ENCODE measurements around the gene BORCS5. TPM values are rescaled to one million over a fixed set of nuclear protein-coding genes. Genes with fewer than 3 reads are reported as not detected.

The BORCS5 gene
- total RNA-seq, 1 experiment from 2014 or later, result 17.7 TPM

- ChIA-PET POLR2A (ENCODE audit: low non-redundant PET) (no interaction called here), CTCF (no interaction called here)
- no peaks in the 10 kb centered on the region for H3K36me3 ChIP-seq (ENCODE audit: insufficient read depth, low read length, poor library complexity, severe bottlenecking)
- peak; percentile 36 for DNase-seq (ENCODE audit: low spot score)
- TF ChIP-seq EZH2 (IDR thresholded peaks at IDR 0.05; ENCODE audit: borderline replicate concordance, low read depth, low read length, poor library complexity, severe bottlenecking) (no peak), CTCF (conservative IDR thresholded peaks at IDR 0.05; ENCODE audit: low read depth, low read length) (no peak)
- intact Hi-C loops (cut with micrococcal nuclease; ENCODE audit: unreplicated experiment), result no loop called here
- peaks cover 15% of the 10 kb centered on the region for H3K4me1 ChIP-seq (ENCODE audit: insufficient read depth, low read length, poor library complexity, severe bottlenecking)
- no peak overlapping the region for H3K27ac ChIP-seq (ENCODE audit: low read depth, low read length, poor library complexity, severe bottlenecking)
- no peaks in the 10 kb centered on the region for H3K27me3 ChIP-seq (replicated peaks; ENCODE audit: insufficient read depth, low read depth, low read length, poor library complexity)
- no peak overlapping the region for H3K4me3 ChIP-seq (ENCODE audit: low read depth, low read length, poor library complexity, severe bottlenecking)
- H3K9me3 ChIP-seq (ENCODE audit: low read depth, low read length, poor library complexity, severe bottlenecking), result no peaks in the 10 kb centered on the region
- BruUV-seq (replicated peaks), result no TSS peak
Observed at GRCh38 chr12:12507121-12507520, 150.2 kb downstream of the BORCS5 start.

- no peak overlapping the region for H3K4me3 ChIP-seq (ENCODE audit: low read depth, low read length, poor library complexity, severe bottlenecking)
- POLR2A ChIA-PET (ENCODE audit: low non-redundant PET), result no interaction called here
- H3K27ac ChIP-seq (ENCODE audit: low read depth, low read length, poor library complexity, severe bottlenecking), result no peak overlapping the region
- peaks cover 15% of the 10 kb centered on the region for H3K4me1 ChIP-seq (ENCODE audit: insufficient read depth, low read length, poor library complexity, severe bottlenecking)
- TF ChIP-seq CTCF (conservative IDR thresholded peaks at IDR 0.05; ENCODE audit: low read depth, low read length) (no peak), EZH2 (IDR thresholded peaks at IDR 0.05; ENCODE audit: borderline replicate concordance, low read depth, low read length, poor library complexity, severe bottlenecking) (no peak)
- intact Hi-C loops (cut with micrococcal nuclease; ENCODE audit: unreplicated experiment), result no loop called here
- DNase-seq (ENCODE audit: low spot score), result no peak
- no TSS peak for BruUV-seq (replicated peaks)
- no peaks in the 10 kb centered on the region for H3K27me3 ChIP-seq (replicated peaks; ENCODE audit: insufficient read depth, low read depth, low read length, poor library complexity)
- no peaks in the 10 kb centered on the region for H3K9me3 ChIP-seq (ENCODE audit: low read depth, low read length, poor library complexity, severe bottlenecking)
- CTCF ChIA-PET, result no interaction called here
- H3K36me3 ChIP-seq (ENCODE audit: insufficient read depth, low read length, poor library complexity, severe bottlenecking), result no peaks in the 10 kb centered on the region
Observed at GRCh38 chr12:12508612-12509011, 151.7 kb downstream of the BORCS5 start.

DNA sequence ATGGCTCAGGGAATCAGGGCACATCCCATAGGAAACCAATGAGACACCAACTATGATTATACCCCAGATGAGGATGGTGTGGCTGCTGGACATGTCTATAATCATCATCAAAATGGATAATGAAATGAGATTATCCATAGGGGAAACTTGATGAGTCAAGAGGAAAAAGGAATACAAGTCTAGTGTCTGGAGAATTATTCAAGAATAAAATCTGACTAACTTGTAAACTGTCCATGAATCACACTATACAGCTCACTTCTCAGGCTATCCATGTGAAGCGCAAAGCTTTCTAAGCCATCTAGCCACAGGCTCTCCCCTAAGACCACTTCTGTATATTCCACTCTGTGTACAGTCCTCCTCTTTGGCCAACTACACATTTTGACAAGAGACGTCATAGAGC, 153.3 kb downstream of the BORCS5 start:
- no peaks in the 10 kb centered on the region for H3K9me3 ChIP-seq (ENCODE audit: low read depth, low read length, poor library complexity, severe bottlenecking)
- peaks cover 15% of the 10 kb centered on the region for H3K4me1 ChIP-seq (ENCODE audit: insufficient read depth, low read length, poor library complexity, severe bottlenecking)
- H3K36me3 ChIP-seq (ENCODE audit: insufficient read depth, low read length, poor library complexity, severe bottlenecking), result no peaks in the 10 kb centered on the region
- no peak for DNase-seq (ENCODE audit: low spot score)
- intact Hi-C loops (cut with micrococcal nuclease; ENCODE audit: unreplicated experiment), result no loop called here
- no peak overlapping the region for H3K4me3 ChIP-seq (ENCODE audit: low read depth, low read length, poor library complexity, severe bottlenecking)
- no peak overlapping the region for H3K27ac ChIP-seq (ENCODE audit: low read depth, low read length, poor library complexity, severe bottlenecking)
- ChIA-PET POLR2A (ENCODE audit: low non-redundant PET) (no interaction called here), CTCF (no interaction called here)
- TF ChIP-seq EZH2 (IDR thresholded peaks at IDR 0.05; ENCODE audit: borderline replicate concordance, low read depth, low read length, poor library complexity, severe bottlenecking) (no peak), CTCF (conservative IDR thresholded peaks at IDR 0.05; ENCODE audit: low read depth, low read length) (no peak)
- H3K27me3 ChIP-seq (replicated peaks; ENCODE audit: insufficient read depth, low read depth, low read length, poor library complexity), result no peaks in the 10 kb centered on the region
- BruUV-seq (replicated peaks), result no TSS peak

Data from A673 (cell line).